ENCODE measurements around the gene CLCN2. TPM values are rescaled to one million over a fixed set of nuclear protein-coding genes. Genes with fewer than 3 reads are reported as not detected.

CLCN2 gene
- total RNA-seq, 1 donor from 2014 or later, result 16.9 TPM

- no peak for DNase-seq (ENCODE audit: low spot score in 2 of 2, unreplicated experiment in 2 of 2)
- no peak for TF ChIP-seq CTCF (IDR thresholded peaks at IDR 0.05; ENCODE audit: unreplicated experiment)
- no peaks in the 10 kb centered on the region for H3K9me3 Mint-ChIP-seq
Measured at GRCh38 chr3:184399410-184399809, 38.0 kb upstream of the CLCN2 start.

GRCh38 chr3:184395320-184395660 is 33.9 kb upstream of the CLCN2 start:
- Mint-ChIP-seq H3K4me1 (no peaks in the 10 kb centered on the region), H3K27me3 (ENCODE audit: low read depth) (peaks cover 15% of the 10 kb centered on the region), H3K4me3 (no peak overlapping the region), H3K9me3 (no peaks in the 10 kb centered on the region), H3K36me3 (no peaks in the 10 kb centered on the region), H3K27ac (no peak overlapping the region)
- no peak for TF ChIP-seq CTCF (IDR thresholded peaks at IDR 0.05; ENCODE audit: unreplicated experiment)
- no peak for DNase-seq (ENCODE audit: low spot score in 2 of 2, unreplicated experiment in 2 of 2)

More at GRCh38 chr3:184399410-184399809, 38.0 kb upstream of the CLCN2 start:
- Mint-ChIP-seq H3K4me1 (peaks cover 3% of the 10 kb centered on the region), H3K27ac (no peak overlapping the region), H3K27me3 (ENCODE audit: low read depth) (peaks cover 26% of the 10 kb centered on the region), H3K36me3 (no peaks in the 10 kb centered on the region), H3K4me3 (no peak overlapping the region)

- H3K9me3 Mint-ChIP-seq, result no peaks in the 10 kb centered on the region
- no peaks in the 10 kb centered on the region for H3K4me1 Mint-ChIP-seq
- no peak overlapping the region for H3K27ac Mint-ChIP-seq
- no peak overlapping the region for H3K4me3 Mint-ChIP-seq
- no peak for TF ChIP-seq CTCF (IDR thresholded peaks at IDR 0.05; ENCODE audit: unreplicated experiment)
- peaks cover 3% of the 10 kb centered on the region for H3K27me3 Mint-ChIP-seq (ENCODE audit: low read depth)
- no peak for DNase-seq (ENCODE audit: low spot score in 2 of 2, unreplicated experiment in 2 of 2)
- H3K36me3 Mint-ChIP-seq, result no peaks in the 10 kb centered on the region
Measured at GRCh38 chr3:184391266-184391665, 29.9 kb upstream of the CLCN2 start.

- Mint-ChIP-seq H3K27me3 (ENCODE audit: low read depth) (peaks cover 3% of the 10 kb centered on the region), H3K36me3 (no peaks in the 10 kb centered on the region), H3K4me1 (no peaks in the 10 kb centered on the region), H3K9me3 (no peaks in the 10 kb centered on the region), H3K27ac (no peak overlapping the region), H3K4me3 (no peak overlapping the region)
- no peak for DNase-seq (ENCODE audit: low spot score in 2 of 2, unreplicated experiment in 2 of 2)
- TF ChIP-seq CTCF (IDR thresholded peaks at IDR 0.05; ENCODE audit: unreplicated experiment), result no peak
Measured at GRCh38 chr3:184389935-184390528, 28.6 kb upstream of the CLCN2 start.

- no peak for DNase-seq (ENCODE audit: low spot score in 2 of 2, unreplicated experiment in 2 of 2)
- no peak for TF ChIP-seq CTCF (IDR thresholded peaks at IDR 0.05; ENCODE audit: unreplicated experiment)
- Mint-ChIP-seq H3K27ac (no peak overlapping the region), H3K9me3 (no peaks in the 10 kb centered on the region), H3K27me3 (ENCODE audit: low read depth) (peaks cover 3% of the 10 kb centered on the region), H3K4me1 (no peaks in the 10 kb centered on the region), H3K36me3 (no peaks in the 10 kb centered on the region), H3K4me3 (no peak overlapping the region)
Measured at GRCh38 chr3:184389384-184389783, 28.0 kb upstream of the CLCN2 start.

- Mint-ChIP-seq H3K4me3 (no peak overlapping the region), H3K27ac (no peak overlapping the region), H3K4me1 (no peaks in the 10 kb centered on the region), H3K27me3 (ENCODE audit: low read depth) (peaks cover 3% of the 10 kb centered on the region), H3K36me3 (no peaks in the 10 kb centered on the region), H3K9me3 (no peaks in the 10 kb centered on the region)
- no peak for TF ChIP-seq CTCF (IDR thresholded peaks at IDR 0.05; ENCODE audit: unreplicated experiment)
- no peak for DNase-seq (ENCODE audit: low spot score in 2 of 2, unreplicated experiment in 2 of 2)
Measured at GRCh38 chr3:184388936-184389230, 27.5 kb upstream of the CLCN2 start.

Data from mesothelial cell of epicardium (in vitro differentiated cells).